ENCODE data around the gene FSTL5. TPM values are rescaled to one million over a fixed set of nuclear protein-coding genes. Genes with fewer than 3 reads are reported as not detected.

Gene FSTL5
- total and polyA plus RNA-seq, 4 donors, result 0.01 to 0.08 TPM; not detected in 2

DNA sequence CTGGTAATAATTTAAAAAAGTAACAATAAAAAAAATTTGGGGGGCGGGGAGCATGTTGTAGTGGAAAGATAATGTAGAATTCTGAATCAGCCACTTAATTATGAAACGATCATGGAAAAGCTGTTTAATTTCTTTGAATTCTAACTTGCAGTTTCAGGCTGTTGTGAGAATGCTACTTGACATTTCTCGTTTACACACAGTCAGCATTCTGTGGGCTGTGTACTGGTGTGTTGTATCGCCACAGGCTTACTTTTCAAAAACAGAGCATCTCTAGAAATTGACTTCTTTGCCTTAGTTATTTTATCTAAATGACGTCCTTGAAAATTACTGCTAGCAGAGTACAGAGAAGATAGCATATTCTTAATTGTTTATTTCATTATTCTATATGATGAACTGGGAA lies 350.4 kb downstream of the FSTL5 start:
- H3K27me3 ChIP-seq (ENCODE audit: control insufficient read depth in 4 of 4, insufficient read depth in 4 of 4, low read length in 3 of 4), result no peaks in the 10 kb centered on the region
- H3K4me3 ChIP-seq (ENCODE audit: low read depth in 1 of 3, low read length in 3 of 3), result no peak overlapping the region
- no peaks in the 10 kb centered on the region for H3K9me3 ChIP-seq (ENCODE audit: control insufficient read depth in 4 of 4, low read length in 3 of 4)
- no peaks in the 10 kb centered on the region for H3K4me1 ChIP-seq (ENCODE audit: control insufficient read depth in 4 of 4, insufficient read depth in 4 of 4, low read length in 3 of 4)
- TF ChIP-seq HNF4A (conservative IDR thresholded peaks at IDR 0.05), result no peak
- TF ChIP-seq, protein P1, sequence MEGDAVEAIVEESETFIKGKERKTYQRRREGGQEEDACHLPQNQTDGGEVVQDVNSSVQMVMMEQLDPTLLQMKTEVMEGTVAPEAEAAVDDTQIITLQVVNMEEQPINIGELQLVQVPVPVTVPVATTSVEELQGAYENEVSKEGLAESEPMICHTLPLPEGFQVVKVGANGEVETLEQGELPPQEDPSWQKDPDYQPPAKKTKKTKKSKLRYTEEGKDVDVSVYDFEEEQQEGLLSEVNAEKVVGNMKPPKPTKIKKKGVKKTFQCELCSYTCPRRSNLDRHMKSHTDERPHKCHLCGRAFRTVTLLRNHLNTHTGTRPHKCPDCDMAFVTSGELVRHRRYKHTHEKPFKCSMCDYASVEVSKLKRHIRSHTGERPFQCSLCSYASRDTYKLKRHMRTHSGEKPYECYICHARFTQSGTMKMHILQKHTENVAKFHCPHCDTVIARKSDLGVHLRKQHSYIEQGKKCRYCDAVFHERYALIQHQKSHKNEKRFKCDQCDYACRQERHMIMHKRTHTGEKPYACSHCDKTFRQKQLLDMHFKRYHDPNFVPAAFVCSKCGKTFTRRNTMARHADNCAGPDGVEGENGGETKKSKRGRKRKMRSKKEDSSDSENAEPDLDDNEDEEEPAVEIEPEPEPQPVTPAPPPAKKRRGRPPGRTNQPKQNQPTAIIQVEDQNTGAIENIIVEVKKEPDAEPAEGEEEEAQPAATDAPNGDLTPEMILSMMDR (IDR thresholded peaks at IDR 0.05; ENCODE audit: low read depth, low read length, missing input control), result no peak
- TF ChIP-seq TAF1 (conservative IDR thresholded peaks at IDR 0.05), result no peak
- no peak for TF ChIP-seq EGR1 (IDR thresholded peaks at IDR 0.05; ENCODE audit: low read depth in 2 of 2)
- no peak for TF ChIP-seq RAD21 (IDR thresholded peaks at IDR 0.05)
- no peak for DNase-seq (ENCODE audit: low spot score)
- 64% methylated on average over 5 of the region's 5 CpGs for WGBS
- no peak overlapping the region for H3K27ac ChIP-seq (ENCODE audit: low read depth in 1 of 2, low read length in 2 of 2)
- H3K9ac ChIP-seq (ENCODE audit: low read depth in 1 of 2, low read length in 2 of 2), result no peak overlapping the region
- H3K36me3 ChIP-seq (ENCODE audit: control insufficient read depth in 4 of 4, insufficient read depth in 3 of 4, low read depth in 1 of 4, low read length in 3 of 4), result no peaks in the 10 kb centered on the region

DNA sequence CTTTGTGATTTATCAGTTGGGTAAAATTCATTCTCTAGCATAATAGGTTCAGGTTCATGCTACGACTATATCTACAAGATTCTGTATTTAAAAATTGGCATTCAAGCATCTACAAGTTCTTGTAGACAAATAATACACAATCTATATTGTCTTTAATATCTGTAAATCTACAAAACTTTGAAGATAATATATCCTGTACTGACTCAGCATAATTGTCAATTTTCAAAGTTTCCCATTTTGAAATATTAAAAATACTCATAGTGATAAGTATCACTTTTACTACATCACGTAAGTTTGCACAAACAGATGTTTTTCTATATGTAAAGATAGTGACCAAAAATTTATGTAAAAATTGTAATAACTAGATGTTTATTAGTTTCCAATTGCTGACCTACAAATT lies 360.6 kb downstream of the FSTL5 start:
- H3K27ac ChIP-seq (ENCODE audit: low read depth in 1 of 2, low read length in 2 of 2), result no peak overlapping the region
- no peaks in the 10 kb centered on the region for H3K36me3 ChIP-seq (ENCODE audit: control insufficient read depth in 4 of 4, insufficient read depth in 3 of 4, low read depth in 1 of 4, low read length in 3 of 4)
- no peak for DNase-seq (ENCODE audit: low spot score)
- no peaks in the 10 kb centered on the region for H3K4me1 ChIP-seq (ENCODE audit: control insufficient read depth in 4 of 4, insufficient read depth in 4 of 4, low read length in 3 of 4)
- H3K4me3 ChIP-seq (ENCODE audit: low read depth in 1 of 3, low read length in 3 of 3), result no peak overlapping the region
- H3K9me3 ChIP-seq (ENCODE audit: control insufficient read depth in 4 of 4, low read length in 3 of 4), result no peaks in the 10 kb centered on the region
- 83% methylated on average over 2 of the region's 2 CpGs for WGBS
- TF ChIP-seq JUND (IDR thresholded peaks at IDR 0.05) (no peak), YY1 (IDR thresholded peaks at IDR 0.05) (no peak), HNF4G (IDR thresholded peaks at IDR 0.05) (no peak), GABPA (IDR thresholded peaks at IDR 0.05 in 1 of 2, conservative IDR thresholded peaks at IDR 0.05 in 1 of 2) (no peak), TAF1 (conservative IDR thresholded peaks at IDR 0.05) (no peak), FOXA2 (IDR thresholded peaks at IDR 0.05) (no peak), FOXA1 (IDR thresholded peaks at IDR 0.05) (no peak), NR2F2 (IDR thresholded peaks at IDR 0.05) (no peak), EGR1 (IDR thresholded peaks at IDR 0.05; ENCODE audit: low read depth in 2 of 2) (no peak), RAD21 (IDR thresholded peaks at IDR 0.05) (no peak), RXRA (IDR thresholded peaks at IDR 0.05) (no peak), HNF4A (conservative IDR thresholded peaks at IDR 0.05) (no peak), SP1 (IDR thresholded peaks at IDR 0.05) (no peak)
- TF ChIP-seq, protein P2, sequence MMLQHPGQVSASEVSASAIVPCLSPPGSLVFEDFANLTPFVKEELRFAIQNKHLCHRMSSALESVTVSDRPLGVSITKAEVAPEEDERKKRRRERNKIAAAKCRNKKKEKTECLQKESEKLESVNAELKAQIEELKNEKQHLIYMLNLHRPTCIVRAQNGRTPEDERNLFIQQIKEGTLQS (IDR thresholded peaks at IDR 0.05), result no peak
- TF ChIP-seq, protein P3, sequence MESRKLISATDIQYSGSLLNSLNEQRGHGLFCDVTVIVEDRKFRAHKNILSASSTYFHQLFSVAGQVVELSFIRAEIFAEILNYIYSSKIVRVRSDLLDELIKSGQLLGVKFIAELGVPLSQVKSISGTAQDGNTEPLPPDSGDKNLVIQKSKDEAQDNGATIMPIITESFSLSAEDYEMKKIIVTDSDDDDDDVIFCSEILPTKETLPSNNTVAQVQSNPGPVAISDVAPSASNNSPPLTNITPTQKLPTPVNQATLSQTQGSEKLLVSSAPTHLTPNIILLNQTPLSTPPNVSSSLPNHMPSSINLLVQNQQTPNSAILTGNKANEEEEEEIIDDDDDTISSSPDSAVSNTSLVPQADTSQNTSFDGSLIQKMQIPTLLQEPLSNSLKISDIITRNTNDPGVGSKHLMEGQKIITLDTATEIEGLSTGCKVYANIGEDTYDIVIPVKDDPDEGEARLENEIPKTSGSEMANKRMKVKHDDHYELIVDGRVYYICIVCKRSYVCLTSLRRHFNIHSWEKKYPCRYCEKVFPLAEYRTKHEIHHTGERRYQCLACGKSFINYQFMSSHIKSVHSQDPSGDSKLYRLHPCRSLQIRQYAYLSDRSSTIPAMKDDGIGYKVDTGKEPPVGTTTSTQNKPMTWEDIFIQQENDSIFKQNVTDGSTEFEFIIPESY (IDR thresholded peaks at IDR 0.05), result no peak
- TF ChIP-seq, protein P1 (IDR thresholded peaks at IDR 0.05; ENCODE audit: low read depth, low read length, missing input control), result no peak
- TF ChIP-seq, protein P4, sequence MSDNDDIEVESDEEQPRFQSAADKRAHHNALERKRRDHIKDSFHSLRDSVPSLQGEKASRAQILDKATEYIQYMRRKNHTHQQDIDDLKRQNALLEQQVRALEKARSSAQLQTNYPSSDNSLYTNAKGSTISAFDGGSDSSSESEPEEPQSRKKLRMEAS (IDR thresholded peaks at IDR 0.05), result no peak
- TF ChIP-seq, protein P5, sequence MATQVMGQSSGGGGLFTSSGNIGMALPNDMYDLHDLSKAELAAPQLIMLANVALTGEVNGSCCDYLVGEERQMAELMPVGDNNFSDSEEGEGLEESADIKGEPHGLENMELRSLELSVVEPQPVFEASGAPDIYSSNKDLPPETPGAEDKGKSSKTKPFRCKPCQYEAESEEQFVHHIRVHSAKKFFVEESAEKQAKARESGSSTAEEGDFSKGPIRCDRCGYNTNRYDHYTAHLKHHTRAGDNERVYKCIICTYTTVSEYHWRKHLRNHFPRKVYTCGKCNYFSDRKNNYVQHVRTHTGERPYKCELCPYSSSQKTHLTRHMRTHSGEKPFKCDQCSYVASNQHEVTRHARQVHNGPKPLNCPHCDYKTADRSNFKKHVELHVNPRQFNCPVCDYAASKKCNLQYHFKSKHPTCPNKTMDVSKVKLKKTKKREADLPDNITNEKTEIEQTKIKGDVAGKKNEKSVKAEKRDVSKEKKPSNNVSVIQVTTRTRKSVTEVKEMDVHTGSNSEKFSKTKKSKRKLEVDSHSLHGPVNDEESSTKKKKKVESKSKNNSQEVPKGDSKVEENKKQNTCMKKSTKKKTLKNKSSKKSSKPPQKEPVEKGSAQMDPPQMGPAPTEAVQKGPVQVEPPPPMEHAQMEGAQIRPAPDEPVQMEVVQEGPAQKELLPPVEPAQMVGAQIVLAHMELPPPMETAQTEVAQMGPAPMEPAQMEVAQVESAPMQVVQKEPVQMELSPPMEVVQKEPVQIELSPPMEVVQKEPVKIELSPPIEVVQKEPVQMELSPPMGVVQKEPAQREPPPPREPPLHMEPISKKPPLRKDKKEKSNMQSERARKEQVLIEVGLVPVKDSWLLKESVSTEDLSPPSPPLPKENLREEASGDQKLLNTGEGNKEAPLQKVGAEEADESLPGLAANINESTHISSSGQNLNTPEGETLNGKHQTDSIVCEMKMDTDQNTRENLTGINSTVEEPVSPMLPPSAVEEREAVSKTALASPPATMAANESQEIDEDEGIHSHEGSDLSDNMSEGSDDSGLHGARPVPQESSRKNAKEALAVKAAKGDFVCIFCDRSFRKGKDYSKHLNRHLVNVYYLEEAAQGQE (IDR thresholded peaks at IDR 0.05), result no peak
- peaks cover 0 to 3% (median 0%) of the 10 kb centered on the region in 4 donors for H3K27me3 ChIP-seq (ENCODE audit: control insufficient read depth in 4 of 4, insufficient read depth in 4 of 4, low read length in 3 of 4)
- no peak overlapping the region for H3K9ac ChIP-seq (ENCODE audit: low read depth in 1 of 2, low read length in 2 of 2)
